K562 (cell line): ENCODE measurements around the gene CTSL.

ENCODE experiments used
- ATF7 ChIP-seq: fragments of 450-650 bp; IDR thresholded peaks from 2 replicates; pipeline ENCODE4 v1.7.1; 2014; ENCODE audit warnings: mild to moderate bottlenecking, moderate library complexity
- KDM2B ChIP-seq: fragments of 250-450 bp; sonication (Bioruptor Pico); IDR thresholded peaks from 2 replicates; pipeline ENCODE4 v1.8.0; 2021; ENCODE audit warnings: mild to moderate bottlenecking, moderate library complexity
- MNT ChIP-seq, 2 experiments: fragments of 450-650 bp; conservative IDR thresholded peaks; 2 replicates each; pipeline ENCODE4 v1.6.1; 2017; ENCODE audit warnings: mild to moderate bottlenecking in 2 of 2, moderate library complexity in 2 of 2
- NFRKB ChIP-seq: fragments of 450-650 bp; IDR thresholded peaks from 2 replicates; pipeline ENCODE4 v1.6.1; 2016; ENCODE audit warnings: low read depth
- TF ChIP-seq, protein P1 (sequence below), 3 experiments: IDR thresholded peaks in 2 of 3; conservative IDR thresholded peaks in 1 of 3; 2 replicates each; pipeline ENCODE4 v1.5.1; 2011 to 2012; ENCODE audit warnings: low read length in 3 of 3, mild to moderate bottlenecking in 3 of 3, control low read depth in 2 of 3, improper control_type of control experiment in 1 of 3, inconsistent platforms in 1 of 3, low read depth in 1 of 3, mixed read lengths in 1 of 3, moderate library complexity in 1 of 3; ENCODE audit not compliant: insufficient read depth in 2 of 3
- TF ChIP-seq, protein P2 (sequence below): fragments of 250-450 bp; sonication (Bioruptor Pico); IDR thresholded peaks from 2 replicates; pipeline ENCODE4 v1.5.0; 2021; ENCODE audit warnings: mild to moderate bottlenecking, borderline replicate concordance

- no peak for TF ChIP-seq ATF7
- TF ChIP-seq, protein P1, sequence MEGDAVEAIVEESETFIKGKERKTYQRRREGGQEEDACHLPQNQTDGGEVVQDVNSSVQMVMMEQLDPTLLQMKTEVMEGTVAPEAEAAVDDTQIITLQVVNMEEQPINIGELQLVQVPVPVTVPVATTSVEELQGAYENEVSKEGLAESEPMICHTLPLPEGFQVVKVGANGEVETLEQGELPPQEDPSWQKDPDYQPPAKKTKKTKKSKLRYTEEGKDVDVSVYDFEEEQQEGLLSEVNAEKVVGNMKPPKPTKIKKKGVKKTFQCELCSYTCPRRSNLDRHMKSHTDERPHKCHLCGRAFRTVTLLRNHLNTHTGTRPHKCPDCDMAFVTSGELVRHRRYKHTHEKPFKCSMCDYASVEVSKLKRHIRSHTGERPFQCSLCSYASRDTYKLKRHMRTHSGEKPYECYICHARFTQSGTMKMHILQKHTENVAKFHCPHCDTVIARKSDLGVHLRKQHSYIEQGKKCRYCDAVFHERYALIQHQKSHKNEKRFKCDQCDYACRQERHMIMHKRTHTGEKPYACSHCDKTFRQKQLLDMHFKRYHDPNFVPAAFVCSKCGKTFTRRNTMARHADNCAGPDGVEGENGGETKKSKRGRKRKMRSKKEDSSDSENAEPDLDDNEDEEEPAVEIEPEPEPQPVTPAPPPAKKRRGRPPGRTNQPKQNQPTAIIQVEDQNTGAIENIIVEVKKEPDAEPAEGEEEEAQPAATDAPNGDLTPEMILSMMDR (IDR thresholded peaks at IDR 0.05 in 2 of 3, conservative IDR thresholded peaks at IDR 0.05 in 1 of 3; ENCODE audit: insufficient read depth in 2 of 3, low read depth in 1 of 3, low read length in 3 of 3) = no peak
- TF ChIP-seq NFRKB = no peak
- no peak for TF ChIP-seq KDM2B (CRISPR knock-in tag)
- TF ChIP-seq, protein P2, sequence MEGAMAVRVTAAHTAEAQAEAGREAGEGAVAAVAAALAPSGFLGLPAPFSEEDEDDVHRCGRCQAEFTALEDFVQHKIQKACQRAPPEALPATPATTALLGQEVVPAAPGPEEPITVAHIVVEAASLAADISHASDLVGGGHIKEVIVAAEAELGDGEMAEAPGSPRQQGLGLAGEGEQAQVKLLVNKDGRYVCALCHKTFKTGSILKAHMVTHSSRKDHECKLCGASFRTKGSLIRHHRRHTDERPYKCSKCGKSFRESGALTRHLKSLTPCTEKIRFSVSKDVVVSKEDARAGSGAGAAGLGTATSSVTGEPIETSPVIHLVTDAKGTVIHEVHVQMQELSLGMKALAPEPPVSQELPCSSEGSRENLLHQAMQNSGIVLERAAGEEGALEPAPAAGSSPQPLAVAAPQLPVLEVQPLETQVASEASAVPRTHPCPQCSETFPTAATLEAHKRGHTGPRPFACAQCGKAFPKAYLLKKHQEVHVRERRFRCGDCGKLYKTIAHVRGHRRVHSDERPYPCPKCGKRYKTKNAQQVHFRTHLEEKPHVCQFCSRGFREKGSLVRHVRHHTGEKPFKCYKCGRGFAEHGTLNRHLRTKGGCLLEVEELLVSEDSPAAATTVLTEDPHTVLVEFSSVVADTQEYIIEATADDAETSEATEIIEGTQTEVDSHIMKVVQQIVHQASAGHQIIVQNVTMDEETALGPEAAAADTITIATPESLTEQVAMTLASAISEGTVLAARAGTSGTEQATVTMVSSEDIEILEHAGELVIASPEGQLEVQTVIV (CRISPR knock-in tag) = no peak
- TF ChIP-seq MNT (conservative IDR thresholded peaks at IDR 0.05) = no peak
These were observed 21.6 kb upstream of the CTSL start for GRCh38 chr9:87704342-87704741.
